HepG2 (cell line): ENCODE data around the gene ZNF506. TPM values are rescaled to one million over a fixed set of nuclear protein-coding genes. Genes with fewer than 3 reads are reported as not detected.

Experiments
- ATAC-seq: fragments of 200-7000 bp; cut with Tn5 transposase; 3 replicates; pipeline ENCODE4 v1.9.1; 2020; ENCODE audit warnings: mild to moderate bottlenecking, moderate library complexity
- BruUV-seq: library from RNA; stranded (reverse); fragments of 400-500 nt; replicated peaks from 2 replicates; lab custom pipeline; 2021; lab: Mats Ljungman, UMichigan
- CTCF ChIA-PET: fragments of 300-600 bp; formaldehyde crosslinking; extraction: SDS; loops from one replicate; lab custom pipeline; 2021; ENCODE audit warnings: low total read pairs, inconsistent platforms, low intra/inter-chr PET ratio; lab: Yijun Ruan, JAX
- POLR2A ChIA-PET: fragments of 350-600 bp; sonication (Branson Sonifier 250); formaldehyde crosslinking; loops from one replicate; lab custom pipeline; 2020; ENCODE audit warnings: antibody characterized with exemption, inconsistent platforms; lab: Yijun Ruan, JAX
- DNase-seq: peaks from one replicate; pipeline ENCODE4 v3.0.0-alpha.2; 2015; ENCODE audit warnings: low spot score
- FAIRE-seq: peaks from 3 replicates; lab custom pipeline; 2011; peaks lifted over from hg19 to GRCh38; lab: Jason Lieb, UNC
- H2AFZ ChIP-seq: one replicate; pipeline ENCODE4 v1.6.1; 2011; ENCODE audit warnings: low read length, inconsistent platforms
- H3K27ac ChIP-seq: fragments of 300-600 bp; 3 replicates; pipeline ENCODE4 v1.8.0; 2011; ENCODE audit warnings: mixed run types, mild to moderate bottlenecking, mixed read lengths, low read length, inconsistent platforms; ENCODE audit not compliant: insufficient read depth; ENCODE audit errors: extremely low read length
- H3K27me3 ChIP-seq, 2 experiments: fragments of 200-600 bp in 1 of 2; 2 replicates in 1 of 2; 3 replicates in 1 of 2; pipeline versions ENCODE4 v1.6.0 to v1.8.0; 2011; ENCODE audit warnings: low read length in 2 of 2, mild to moderate bottlenecking in 2 of 2, moderate library complexity in 2 of 2, inconsistent platforms in 1 of 2; ENCODE audit not compliant: insufficient read depth in 2 of 2, control insufficient read depth in 1 of 2
- H3K36me3 ChIP-seq, 2 experiments: fragments of 200-600 bp in 1 of 2; replicated peaks in 1 of 2; 2 replicates in 1 of 2; 3 replicates in 1 of 2; pipeline versions ENCODE4 v1.5.1 to v1.8.0; 2011; ENCODE audit warnings: low read length in 2 of 2, inconsistent platforms in 1 of 2; ENCODE audit not compliant: insufficient read depth in 2 of 2, control insufficient read depth in 1 of 2
- H3K4me1 ChIP-seq: 2 replicates; pipeline ENCODE4 v1.5.1; 2012; ENCODE audit warnings: low read length, inconsistent platforms; ENCODE audit not compliant: insufficient read depth
- H3K4me2 ChIP-seq: 2 replicates; pipeline ENCODE4 v1.6.0; 2011; ENCODE audit warnings: low read depth, low read length, inconsistent platforms
- H3K4me3 ChIP-seq, 3 experiments: fragments of 200-600 bp in 1 of 3; sonication (generic), shearing (Covaris generic) in 1 of 3; replicated peaks in 1 of 3; 2 replicates each; pipeline ENCODE4 v1.5.1; 2011 to 2016; ENCODE audit warnings: low read length in 3 of 3, inconsistent platforms in 2 of 3, low read depth in 2 of 3, mild to moderate bottlenecking in 2 of 3, control low read depth in 1 of 3, mixed read lengths in 1 of 3; ENCODE audit not compliant: insufficient read depth in 1 of 3
- H3K79me2 ChIP-seq: one replicate; pipeline ENCODE4 v1.6.1; 2011; ENCODE audit warnings: low read length, inconsistent platforms; ENCODE audit not compliant: insufficient read depth
- H3K9ac ChIP-seq: 2 replicates; pipeline ENCODE4 v1.6.0; 2011; ENCODE audit warnings: mild to moderate bottlenecking, low read depth, low read length, inconsistent platforms; ENCODE audit not compliant: insufficient read depth
- H3K9me3 ChIP-seq: 2 replicates; pipeline ENCODE4 v1.5.1; 2012; ENCODE audit warnings: mild to moderate bottlenecking, low read length
- H4K20me1 ChIP-seq: 2 replicates; pipeline ENCODE4 v1.6.0; 2011; ENCODE audit warnings: inconsistent platforms, mild to moderate bottlenecking, low read length, moderate library complexity; ENCODE audit not compliant: insufficient read depth
- BORCS8-MEF2B ChIP-seq: sonication (generic); formaldehyde crosslinking; IDR thresholded peaks from 2 replicates; pipeline ENCODE4 v1.8.0; 2022; ENCODE audit warnings: mild to moderate bottlenecking, missing genetic modification reagents
- CBX1 ChIP-seq: IDR thresholded peaks from one replicate; pipeline ENCODE4 v1.6.1; 2016; ENCODE audit warnings: antibody characterized with exemption, low read depth
- CREB1 ChIP-seq, 2 experiments: fragments of 450-650 bp in 1 of 2; IDR thresholded peaks; 2 replicates each; pipeline ENCODE4 v1.6.1; 2016 to 2017; ENCODE audit warnings: control low read depth in 1 of 2, mild to moderate bottlenecking in 1 of 2, missing compliant biosample characterization in 1 of 2, missing genetic modification characterization in 1 of 2
- DRAP1 ChIP-seq: IDR thresholded peaks from 2 replicates; pipeline ENCODE4 v1.6.1; 2016; ENCODE audit warnings: missing genetic modification reagents, missing compliant biosample characterization
- ELK4 ChIP-seq: sonication (generic); formaldehyde crosslinking; IDR thresholded peaks from 2 replicates; pipeline ENCODE4 v1.9.0; 2021; ENCODE audit warnings: missing genetic modification reagents, borderline replicate concordance
- GATAD1 ChIP-seq: IDR thresholded peaks from 2 replicates; pipeline ENCODE4 v1.6.1; 2016; ENCODE audit warnings: missing genetic modification reagents, missing compliant biosample characterization
- REL ChIP-seq: sonication (generic); formaldehyde crosslinking; conservative IDR thresholded peaks from 2 replicates; pipeline ENCODE4 v1.8.0; 2022; ENCODE audit warnings: mild to moderate bottlenecking, missing genetic modification reagents, moderate library complexity
- ZNF282 ChIP-seq: fragments of 450-650 bp; IDR thresholded peaks from 2 replicates; pipeline ENCODE4 v1.6.1; 2018; ENCODE audit not compliant: partially characterized antibody
- ZNF574 ChIP-seq: sonication (generic); formaldehyde crosslinking; IDR thresholded peaks from 2 replicates; pipeline ENCODE4 v1.4.0; 2020; ENCODE audit warnings: missing genetic modification reagents
- ZNF629 ChIP-seq: sonication (generic); formaldehyde crosslinking; conservative IDR thresholded peaks from 2 replicates; pipeline ENCODE4 v1.5.0; 2020; ENCODE audit warnings: missing genetic modification reagents
- WGBS: methylation state at CpG from one replicate; pipeline ENCODE4 v1.1.6; 2017; ENCODE audit warnings: low lambda C conversion rate; 5-methylcytosine and 5-hydroxymethylcytosine counted together
- in situ Hi-C: cut with HindIII; loops from 2 replicates; pipeline ENCODE4 v1.10.0; 2017; ENCODE audit warnings: low pct_unique_long_range_greater_than_20kb; ENCODE audit not compliant: extremely low pct_ligation_motif_present
- intact Hi-C: fragments of 100-400 bp; cut with micrococcal nuclease; formaldehyde crosslinking; loops from one replicate; pipeline ENCODE4 v1.10.0; 2022; ENCODE audit not compliant: unreplicated experiment
- polyA plus RNA-seq, 8 experiments: library from polyadenylated mRNA; depleted of rRNA in 3 of 8; stranded (reverse) in 7 of 8; unstranded in 1 of 8; fragments of >200 nt; fragmentation: Illumina TruSeq in 4 of 8; extraction: Trizol in 4 of 8; gene quantifications; 2 replicates each; pipeline versions ENCODE4 v1.2.1 to v1.2.3, GENCODE V29; 2011 to 2016; ENCODE audit warnings: low read depth in 4 of 8, missing spikeins in 1 of 8, mixed read lengths in 1 of 8; ENCODE audit not compliant: insufficient read depth in 1 of 8
- total RNA-seq, 5 experiments: library from RNA; depleted of rRNA; stranded (reverse); fragments of >200 nt; fragmentation: Illumina TruSeq; extraction: Trizol; gene quantifications; 2 replicates each; pipeline ENCODE4 v1.2.3, GENCODE V29; 2016; ENCODE audit warnings: low read depth in 1 of 5
- TF ChIP-seq, protein P1 (sequence below): sonication (generic); formaldehyde crosslinking; IDR thresholded peaks from 2 replicates; pipeline ENCODE4 v1.8.0; 2022; ENCODE audit warnings: missing genetic modification reagents, low read depth, mild to moderate bottlenecking, borderline replicate concordance
- TF ChIP-seq, protein P2 (sequence below): sonication (generic); formaldehyde crosslinking; IDR thresholded peaks from 2 replicates; pipeline ENCODE4 v1.5.0; 2020; ENCODE audit warnings: missing genetic modification reagents, mild to moderate bottlenecking, borderline replicate concordance

ZNF506 gene
- total and polyA plus RNA-seq, 2 of the 13 experiments (the other 11 are each of a cell fraction or from before 2014, with no cell fraction given), result not detected

DNA sequence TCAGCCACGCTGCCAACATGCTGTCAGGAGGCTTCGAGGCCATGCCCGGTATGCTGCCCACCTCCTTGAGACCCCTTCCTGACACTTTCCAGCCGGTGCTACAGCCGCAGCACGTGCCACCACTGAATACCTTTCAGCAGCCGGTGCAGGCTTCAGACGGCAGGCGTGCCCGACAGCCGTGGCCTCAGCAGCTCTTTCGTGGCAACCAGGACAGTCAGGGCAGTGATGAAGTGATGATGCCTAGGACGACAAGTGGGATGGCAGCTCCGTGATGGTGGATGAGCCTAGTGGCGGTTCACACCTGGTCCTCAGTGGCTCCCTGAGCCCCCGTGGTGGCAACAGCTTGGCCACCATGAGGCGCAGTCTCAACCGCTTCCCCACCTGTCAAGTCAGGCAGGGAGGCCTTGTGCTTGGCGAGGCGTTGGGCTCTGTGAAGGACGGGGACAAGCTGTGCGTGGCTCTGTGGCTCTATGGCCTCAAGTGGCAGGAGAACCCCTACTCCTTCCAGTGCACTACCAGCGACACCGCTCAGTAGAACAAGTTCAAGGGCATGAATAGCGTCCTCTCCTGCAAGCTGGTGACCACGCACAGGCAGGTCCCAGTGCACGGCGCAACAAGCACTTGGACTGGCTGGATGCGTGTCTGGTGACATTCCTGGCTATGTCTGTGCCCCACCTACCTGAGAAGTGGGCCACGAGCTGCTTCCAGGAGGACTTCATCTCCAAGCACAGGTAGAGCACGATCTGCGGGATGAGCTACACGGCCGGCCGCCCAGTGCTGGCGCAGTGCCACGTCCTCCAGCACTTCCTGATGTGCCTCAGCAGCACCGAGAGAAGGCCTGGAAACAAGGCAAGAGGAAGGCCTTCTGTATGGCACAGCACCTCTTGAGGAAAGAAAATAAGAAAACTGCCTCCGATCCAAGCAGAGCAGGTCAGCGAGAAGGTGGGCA lies 70.4 kb downstream of the ZNF506 start:
- H2AFZ ChIP-seq, result no peak overlapping the region
- POLR2A ChIA-PET, result no interaction called here

More for the DNA sequence above, 70.4 kb downstream of the ZNF506 start:
- FAIRE-seq, result no peak
- no peak for ATAC-seq
- no peak overlapping the region for H3K4me3 ChIP-seq
- intact Hi-C loops (no loop called here), in situ Hi-C loops (no loop called here)
- BruUV-seq, result no TSS peak
- no peak overlapping the region for H3K9ac ChIP-seq
- CTCF ChIA-PET, result no interaction called here
- no peak overlapping the region for H3K4me2 ChIP-seq
- DNase-seq, result no peak
- TF ChIP-seq ELK4 (CRISPR knock-in tag), result no peak
- no peak for TF ChIP-seq DRAP1 (CRISPR knock-in tag)
- no peak for TF ChIP-seq ZNF574 (CRISPR knock-in tag)
- TF ChIP-seq GATAD1 (CRISPR knock-in tag), result no peak
- TF ChIP-seq, protein P1, sequence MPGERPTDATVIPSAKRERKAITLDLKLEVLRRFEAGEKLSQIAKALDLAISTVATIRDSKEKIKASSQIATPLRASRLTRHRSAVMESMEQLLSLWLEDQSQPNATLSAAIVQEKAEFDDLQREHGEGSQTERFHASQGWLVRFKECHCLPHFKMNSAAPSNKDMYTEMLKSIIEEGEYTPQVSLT (CRISPR knock-in tag), result no peak
- TF ChIP-seq CBX1, result no peak
- TF ChIP-seq, protein P2, sequence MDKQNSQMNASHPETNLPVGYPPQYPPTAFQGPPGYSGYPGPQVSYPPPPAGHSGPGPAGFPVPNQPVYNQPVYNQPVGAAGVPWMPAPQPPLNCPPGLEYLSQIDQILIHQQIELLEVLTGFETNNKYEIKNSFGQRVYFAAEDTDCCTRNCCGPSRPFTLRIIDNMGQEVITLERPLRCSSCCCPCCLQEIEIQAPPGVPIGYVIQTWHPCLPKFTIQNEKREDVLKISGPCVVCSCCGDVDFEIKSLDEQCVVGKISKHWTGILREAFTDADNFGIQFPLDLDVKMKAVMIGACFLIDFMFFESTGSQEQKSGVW, result no peak
- no peak for TF ChIP-seq CREB1 (IDR thresholded peaks at IDR 0.05)
- TF ChIP-seq CREB1 (CRISPR knock-in tag; IDR thresholded peaks at IDR 0.05), result no peak
- no peak for TF ChIP-seq ZNF282
- TF ChIP-seq REL, result no peak
- no peak for TF ChIP-seq ZNF629 (CRISPR knock-in tag)
- TF ChIP-seq BORCS8-MEF2B (CRISPR knock-in tag), result no peak
- H3K4me1 ChIP-seq, result no peaks in the 10 kb centered on the region
- no peaks in the 10 kb centered on the region for H3K79me2 ChIP-seq
- peaks cover 3 to 21% of the 10 kb centered on the region in 2 experiments; a peak in 4 of 5 replicates for H3K27me3 ChIP-seq
- no peak overlapping the region for H3K27ac ChIP-seq
- H3K36me3 ChIP-seq, result no peaks in the 10 kb centered on the region
- no peaks in the 10 kb centered on the region for H4K20me1 ChIP-seq
- WGBS, result 50% methylated on average over 30 of the region's 40 CpGs
- no peaks in the 10 kb centered on the region; the same call in 1 of the 2 replicates for H3K9me3 ChIP-seq
